Measurements from ENCODE around the gene KHK. TPM values are rescaled to one million over a fixed set of nuclear protein-coding genes. Genes with fewer than 3 reads are reported as not detected.

The KHK gene
- polyA plus RNA-seq (0.06 to 0.36 TPM (median 0.21 TPM) in 3 replicates), polyA minus RNA-seq (0.45 to 0.95 TPM in 2 of 3 replicates, not detected in the other)
- polyA plus RNA-seq (2011; ENCODE audit: low read depth), result not detected
- polyA plus RNA-seq (2011; cell fraction: cytosol; rRNA removed), result 0.10 and 0.11 TPM in 2 replicates
- polyA plus RNA-seq (2011; cell fraction: nucleus; rRNA removed), result 0.07 and 0.24 TPM in 2 replicates
- 0.16 and 0.46 TPM in 2 replicates for polyA plus RNA-seq (2012; ENCODE audit: low replicate concordance)
- not detected for polyA minus RNA-seq (2011; cell fraction: cytosol; rRNA and poly(A)+ RNA removed)
- not detected in 2 replicates for polyA minus RNA-seq (2011; cell fraction: nucleus; rRNA and poly(A)+ RNA removed)

GRCh38 chr2:27086724-27087593, at the start of gene KHK:
TSS of gene KHK (plus strand) at chr2:27086772. CDS start at chr2:27087260, 488 bp downstream.
- no peaks in the 10 kb centered on the region for H3K9me1 ChIP-seq (ENCODE audit: control insufficient read depth, extremely low read depth, insufficient read depth, low read length)
- dilution Hi-C loops (cut with MboI; ENCODE audit: extremely low pct_ligation_motif_present, low sequenced_read_pairs), result no loop called here
- no peaks in the 10 kb centered on the region for H3K36me3 ChIP-seq (ENCODE audit: control insufficient read depth in 2 of 2, extremely low read depth in 1 of 2, insufficient read depth in 2 of 2, low read length in 2 of 2)
- FAIRE-seq (no peak), DNase-seq (ENCODE audit: low read depth, low spot score) (no peak)
- H3K9ac ChIP-seq (ENCODE audit: control insufficient read depth, extremely low read depth, insufficient read depth, low read length), result peak within 1 kb of the TSS; percentile 73
- peaks cover 10% of the 10 kb centered on the region for H3K4me1 ChIP-seq (ENCODE audit: control insufficient read depth, extremely low read depth, insufficient read depth, low read length)
- H3K9me3 ChIP-seq (ENCODE audit: control insufficient read depth, low read depth, low read length), result no peaks in the 10 kb centered on the region
- no peaks in the 10 kb centered on the region for H3K79me2 ChIP-seq (ENCODE audit: control insufficient read depth, insufficient read depth, low read length)
- peak within 1 kb of the TSS; percentile 94 for H3K4me2 ChIP-seq (ENCODE audit: control insufficient read depth, extremely low read depth, insufficient read depth, low read depth, low read length)
- H2AFZ ChIP-seq (ENCODE audit: control insufficient read depth, low read length), result peak within 1 kb of the TSS; percentile 65
- peak within 1 kb of the TSS; percentile 43 for H3K27ac ChIP-seq (ENCODE audit: control insufficient read depth, insufficient read depth, low read length)
- H3K27me3 ChIP-seq (ENCODE audit: control insufficient read depth, extremely low read depth, insufficient read depth, low read length), result no peaks in the 10 kb centered on the region
- peak within 1 kb of the TSS; percentile 55 to 85 (median 69) for H3K4me3 ChIP-seq (ENCODE audit: control insufficient read depth in 2 of 3, extremely low read depth in 1 of 3, insufficient read depth in 2 of 3, low read depth in 1 of 3, low read length in 3 of 3)
- H4K20me1 ChIP-seq (ENCODE audit: control insufficient read depth, extremely low read depth, insufficient read depth, low read length), result no peaks in the 10 kb centered on the region
- TF ChIP-seq EZH2 (IDR thresholded peaks at IDR 0.05; ENCODE audit: low read length) (no peak), CTCF (optimal IDR thresholded peaks at IDR 0.05 in 1 of 3, IDR thresholded peaks at IDR 0.05 in 1 of 3, conservative IDR thresholded peaks at IDR 0.05 in 1 of 3; ENCODE audit: extremely low read depth in 1 of 3, insufficient read depth in 2 of 3, low read length in 3 of 3) (no peak)

GRCh38 chr2:27038012-27038411, 48.6 kb upstream of the KHK start:
- Histone ChIP-seq H3K27me3 (ENCODE audit: control insufficient read depth, extremely low read depth, insufficient read depth, low read length) (no peaks in the 10 kb centered on the region), H4K20me1 (ENCODE audit: control insufficient read depth, extremely low read depth, insufficient read depth, low read length) (peaks cover 2% of the 10 kb centered on the region), H3K79me2 (ENCODE audit: control insufficient read depth, insufficient read depth, low read length) (peaks cover 20% of the 10 kb centered on the region), H3K9me3 (ENCODE audit: control insufficient read depth, low read depth, low read length) (no peaks in the 10 kb centered on the region), H2AFZ (ENCODE audit: control insufficient read depth, low read length) (no peak overlapping the region), H3K9ac (ENCODE audit: control insufficient read depth, extremely low read depth, insufficient read depth, low read length) (no peak overlapping the region), H3K36me3 (ENCODE audit: control insufficient read depth in 2 of 2, extremely low read depth in 1 of 2, insufficient read depth in 2 of 2, low read length in 2 of 2) (peaks cover 55 to 61% of the 10 kb centered on the region in 2 experiments), H3K4me3 (ENCODE audit: control insufficient read depth in 2 of 3, extremely low read depth in 1 of 3, insufficient read depth in 2 of 3, low read depth in 1 of 3, low read length in 3 of 3) (no peak overlapping the region), H3K4me2 (ENCODE audit: control insufficient read depth, extremely low read depth, insufficient read depth, low read depth, low read length) (no peak overlapping the region), H3K27ac (ENCODE audit: control insufficient read depth, insufficient read depth, low read length) (no peak overlapping the region), H3K9me1 (ENCODE audit: control insufficient read depth, extremely low read depth, insufficient read depth, low read length) (no peaks in the 10 kb centered on the region), H3K4me1 (ENCODE audit: control insufficient read depth, extremely low read depth, insufficient read depth, low read length) (peaks cover 7% of the 10 kb centered on the region)
- FAIRE-seq, result no peak
- TF ChIP-seq EZH2 (IDR thresholded peaks at IDR 0.05; ENCODE audit: low read length), result no peak
- no peak for TF ChIP-seq CTCF (optimal IDR thresholded peaks at IDR 0.05 in 1 of 3, IDR thresholded peaks at IDR 0.05 in 1 of 3, conservative IDR thresholded peaks at IDR 0.05 in 1 of 3; ENCODE audit: extremely low read depth in 1 of 3, insufficient read depth in 2 of 3, low read length in 3 of 3)
- no peak for DNase-seq (ENCODE audit: low read depth, low spot score)
- dilution Hi-C loops (cut with MboI; ENCODE audit: extremely low pct_ligation_motif_present, low sequenced_read_pairs), result no loop called here

All from keratinocyte (primary cell).